Left cardiac atrium (tissue), 4 donors: ENCODE results near the gene NAV2. TPM values are rescaled to one million over a fixed set of nuclear protein-coding genes. Genes with fewer than 3 reads are reported as not detected.

Experiments used
- ATAC-seq, 2 donors: fragments of 200-7000 bp; cut with Tn5 transposase; one replicate each; pipeline ENCODE4 v1.9.1; 2020; ENCODE audit warnings: mild to moderate bottlenecking in 2 of 2, moderate library complexity in 2 of 2
- DNase-seq: peaks from one replicate; pipeline ENCODE4 v3.0.0-alpha.2; 2020
- intact Hi-C, 2 donors: fragments of 100-400 bp; cut with DNase I; formaldehyde crosslinking; loops; one replicate each; pipeline versions ENCODE4 v1.14.1 to v1.15.1; 2022 to 2023
- total RNA-seq, 2 donors: library from RNA; stranded (reverse); fragmentation: NEBNext Ultra II Directional; extraction: Animal tissue kit (Norgen Biotek cat#: 25700); gene quantifications; one replicate each; pipeline ENCODE4 v1.2.1, GENCODE V29; 2021
- donor health status: DM: no; HTN: yes; CAD: no.
- donor health status: DM: no; HTN: yes; CAD: no; lungs with severe emphysema.
- donor health status: DM: yes; HTN: yes; CAD: no.
- donor health status: Dilated cardiomyopathy.

NAV2 gene
- total RNA-seq, 2 donors from 2014 or later = 12.3 to 15.3 TPM

DNA sequence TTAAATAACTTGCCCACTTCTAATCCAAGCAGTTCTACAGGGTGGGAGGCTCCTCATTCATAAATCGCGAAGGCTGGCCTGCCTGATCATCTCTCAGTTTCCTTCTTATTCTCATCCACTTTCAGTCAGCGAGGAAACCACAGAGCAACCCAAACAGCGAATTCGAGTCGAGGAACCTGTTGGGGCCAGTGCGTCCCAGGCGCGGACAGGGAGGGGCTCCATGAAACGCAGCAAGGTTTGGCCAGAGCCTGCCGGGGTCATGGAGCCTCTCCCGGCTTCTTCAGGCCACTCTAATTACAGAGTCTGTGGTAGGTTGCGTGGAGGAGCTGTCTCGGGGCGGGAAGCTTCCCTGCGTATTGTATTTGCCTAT is 741 bp upstream of the NAV2 start:
- intact Hi-C loops = no loop called here
- no peak for DNase-seq
- peak; percentile 2 to 14 for ATAC-seq

DNA sequence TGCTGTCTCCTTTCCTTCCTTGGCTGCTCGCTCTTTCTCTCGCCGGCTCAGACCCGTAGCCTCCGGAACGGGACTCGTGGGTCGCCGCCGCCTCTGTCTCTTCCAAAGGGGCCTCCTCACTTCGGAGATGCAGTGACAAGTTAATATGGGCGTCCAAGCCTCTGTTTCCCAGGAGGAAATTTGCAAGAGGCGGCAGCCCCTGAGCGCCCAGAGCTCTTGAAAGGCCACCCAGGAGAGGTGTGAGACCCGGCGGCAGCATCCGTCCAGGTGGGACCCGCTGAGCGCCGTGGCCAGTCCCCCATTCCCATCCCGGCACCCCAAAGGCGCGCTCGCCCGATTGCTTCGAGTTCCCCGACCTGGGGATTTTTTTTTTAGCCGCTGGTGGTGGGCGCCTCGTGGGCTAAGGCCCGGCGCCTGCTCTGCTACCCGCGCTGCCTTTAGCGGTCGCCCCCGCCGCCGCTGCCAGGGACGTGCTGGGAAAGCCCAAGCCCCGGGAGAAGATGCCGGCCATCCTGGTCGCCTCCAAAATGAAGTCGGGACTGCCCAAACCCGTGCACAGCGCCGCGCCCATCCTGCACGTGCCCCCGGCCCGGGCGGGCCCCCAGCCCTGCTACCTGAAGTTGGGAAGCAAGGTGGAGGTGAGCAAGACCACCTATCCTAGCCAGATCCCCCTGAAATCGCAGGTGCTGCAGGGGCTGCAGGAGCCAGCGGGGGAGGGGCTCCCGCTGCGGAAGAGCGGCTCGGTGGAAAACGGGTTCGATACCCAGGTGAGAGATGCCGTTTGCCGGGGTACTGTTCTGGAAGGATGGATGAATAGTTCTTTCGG is 772 bp downstream of the NAV2 start:
- ATAC-seq (peak in 1 of 2 donors; percentile 0), DNase-seq (peak; percentile 23)
- intact Hi-C loops = no loop called here

DNA sequence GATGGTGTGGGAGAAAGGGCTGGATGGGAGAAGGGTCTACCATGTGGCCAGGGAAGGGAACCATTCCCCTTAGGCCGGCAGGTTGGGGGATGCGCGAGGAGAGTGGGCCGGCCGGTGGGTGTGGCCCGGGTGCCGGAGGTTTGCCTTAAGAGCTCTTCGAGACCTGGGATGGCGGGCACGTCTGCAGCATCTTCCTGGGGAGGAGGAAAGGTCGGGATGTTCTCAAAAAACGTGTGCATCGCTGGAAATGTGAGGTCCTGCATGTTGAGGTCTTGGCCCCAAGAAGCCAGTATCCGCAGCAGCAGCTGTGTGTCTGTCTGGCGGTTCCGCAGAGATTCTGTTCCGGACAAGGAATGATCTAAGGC is 1.4 kb downstream of the NAV2 start:
- no peak for ATAC-seq
- DNase-seq = peak; percentile 24
- intact Hi-C loops = no loop called here

DNA sequence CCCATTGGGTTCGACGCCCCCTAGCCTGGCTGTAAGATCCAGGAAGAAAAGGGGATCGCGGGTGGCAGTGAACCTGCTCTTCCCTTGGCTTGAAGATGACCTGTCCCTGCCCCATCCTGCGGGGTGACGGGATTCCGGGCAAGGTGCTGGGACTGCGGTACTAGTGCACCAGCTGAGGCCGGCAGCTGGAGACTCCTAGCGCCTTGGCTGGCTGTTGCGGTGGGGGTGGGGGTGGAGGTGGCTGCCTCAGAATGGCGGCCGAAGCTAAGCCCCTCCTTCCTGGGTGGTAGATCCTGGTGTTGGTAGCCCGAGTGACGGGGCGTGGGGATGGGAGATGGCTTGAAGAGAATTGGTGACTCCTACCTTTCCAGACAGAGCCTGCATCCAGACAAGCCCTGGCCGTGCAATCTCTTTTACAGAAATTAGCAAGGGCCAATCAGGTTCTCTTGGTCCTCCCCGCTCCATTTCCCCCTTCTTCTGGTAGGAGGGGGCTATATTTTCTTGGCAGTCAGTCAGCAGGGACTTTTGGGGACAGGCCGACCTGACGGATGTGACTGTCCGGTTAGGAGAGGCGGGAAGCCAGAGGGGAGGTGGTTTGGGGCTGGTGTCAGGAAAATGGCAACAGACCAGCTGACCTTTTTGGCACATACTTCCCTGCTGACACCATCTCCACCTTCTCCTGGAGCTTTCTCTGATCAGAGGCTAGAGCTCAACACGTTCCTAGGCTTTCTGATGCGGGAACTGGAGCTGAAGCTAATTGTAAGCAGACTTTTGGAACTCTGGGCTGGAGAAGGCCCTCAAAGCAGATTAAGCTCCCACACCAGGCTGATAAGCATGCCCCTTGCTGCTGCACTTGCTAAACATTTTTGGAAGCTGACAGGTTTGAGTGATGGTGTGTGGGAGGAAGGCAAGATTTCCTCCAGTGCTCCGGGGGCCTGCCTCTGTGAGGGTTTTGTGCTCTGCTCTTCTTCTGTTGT is 2.0 kb downstream of the NAV2 start:
- intact Hi-C loops = no loop called here
- DNase-seq (peak; percentile 70), ATAC-seq (peak; percentile 19 to 42)

DNA sequence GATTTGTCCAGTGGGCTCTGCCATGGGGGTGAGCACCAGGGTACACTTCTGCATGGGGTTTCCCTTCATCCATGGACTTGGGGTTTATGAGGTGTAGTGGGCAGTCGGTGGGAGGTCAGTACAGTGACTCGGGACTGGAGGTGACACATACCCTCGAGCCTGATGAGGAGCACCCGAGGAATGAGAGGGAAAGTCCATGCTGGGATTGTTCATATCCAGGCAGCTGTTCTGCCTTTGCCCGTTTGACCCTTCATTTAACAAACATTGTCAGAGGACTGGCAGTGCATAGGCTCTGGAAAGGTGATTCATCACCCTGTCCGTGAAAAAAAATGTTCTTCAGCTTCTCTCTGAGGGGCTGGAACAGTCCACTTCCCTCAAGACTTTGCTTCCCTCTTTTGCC is 2.7 kb downstream of the NAV2 start:
- ATAC-seq (peak in 1 of 2 donors; percentile 27), DNase-seq (no peak)
- intact Hi-C loops = no loop called here

DNA sequence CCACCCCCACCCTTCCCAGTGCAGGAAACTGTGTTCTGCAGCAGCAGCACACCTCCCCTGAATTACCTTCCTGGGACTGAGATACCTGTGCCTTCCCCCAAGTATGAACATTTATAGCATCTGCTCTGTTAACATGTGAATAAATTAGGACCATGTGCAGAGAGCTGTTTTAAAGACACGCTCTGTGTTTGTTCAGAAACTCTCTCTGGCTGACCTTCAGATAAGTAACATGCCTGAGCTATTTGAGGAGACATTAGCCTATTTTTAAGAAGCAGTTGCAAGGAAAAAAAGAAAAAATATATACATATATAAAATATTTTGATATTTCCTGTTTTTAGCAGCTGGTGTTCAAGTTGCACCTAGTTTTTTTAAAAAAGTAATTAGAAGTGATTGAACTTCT is 5.4 kb downstream of the NAV2 start:
- no peak for ATAC-seq
- intact Hi-C loops = no loop called here

DNA sequence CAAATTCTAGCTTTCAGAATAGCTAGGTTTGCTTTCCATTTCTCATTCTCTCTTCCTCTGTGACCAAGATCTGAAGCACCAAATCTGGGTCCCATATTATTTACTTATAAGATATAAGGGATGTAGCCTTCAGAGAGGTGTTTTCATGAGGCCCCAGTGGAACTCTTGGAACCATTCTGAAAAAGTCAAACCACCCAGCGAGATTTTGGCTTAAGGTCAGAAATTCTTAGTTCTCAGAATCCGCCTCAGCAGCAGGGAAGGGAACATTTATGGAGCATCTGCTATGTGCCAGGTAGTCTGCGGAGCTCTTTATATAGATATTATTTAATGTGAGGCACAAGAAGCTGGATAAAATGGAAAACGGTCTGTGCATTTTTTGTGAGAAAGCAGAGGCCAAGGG is 6.3 kb downstream of the NAV2 start:
- intact Hi-C loops = no loop called here
- ATAC-seq (no peak), DNase-seq (no peak)

More for the DNA sequence above, 5.4 kb downstream of the NAV2 start:
- DNase-seq = no peak

DNA sequence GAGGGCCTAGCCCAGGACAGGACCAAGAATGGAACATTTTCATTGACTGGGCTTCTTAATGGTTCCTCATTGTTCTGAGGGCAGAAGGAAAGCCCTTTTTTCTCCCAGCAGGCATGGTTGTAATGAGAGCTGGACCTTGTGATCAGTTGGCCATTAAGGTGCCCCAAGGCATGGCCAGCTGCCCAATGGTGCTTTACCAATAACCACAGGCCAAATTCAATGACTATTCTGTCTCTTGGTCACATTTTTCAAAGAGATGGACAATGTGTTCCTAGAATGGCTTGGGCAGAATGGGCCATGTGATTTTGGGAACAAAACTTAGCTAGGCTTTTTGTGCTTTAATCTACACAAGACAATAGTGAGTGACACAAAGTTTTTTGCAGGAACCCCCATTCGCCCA is 7.3 kb downstream of the NAV2 start:
- ATAC-seq = no peak
- intact Hi-C loops = no loop called here

DNA sequence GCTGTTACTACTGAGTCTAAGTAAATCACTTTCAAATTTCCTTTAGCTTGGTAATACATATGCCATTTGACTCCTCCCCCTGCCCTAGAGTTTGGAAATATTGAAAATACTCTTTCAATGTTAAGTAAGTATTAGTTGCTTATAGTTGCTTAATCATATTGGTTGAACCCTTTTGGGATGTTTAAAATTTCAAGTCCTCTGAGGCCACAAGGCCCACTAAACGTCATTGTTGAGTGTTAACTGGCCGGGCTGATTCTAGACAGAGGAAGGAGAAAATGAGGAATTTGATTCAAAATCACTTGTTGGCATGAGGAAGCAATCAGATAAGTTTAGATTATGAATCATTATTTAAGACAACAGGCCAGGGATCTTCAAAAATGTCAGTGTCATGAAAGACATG is 8.5 kb downstream of the NAV2 start:
- DNase-seq = no peak
- intact Hi-C loops = no loop called here
- ATAC-seq = no peak

More for the DNA sequence above, 7.3 kb downstream of the NAV2 start:
- no peak for DNase-seq

DNA sequence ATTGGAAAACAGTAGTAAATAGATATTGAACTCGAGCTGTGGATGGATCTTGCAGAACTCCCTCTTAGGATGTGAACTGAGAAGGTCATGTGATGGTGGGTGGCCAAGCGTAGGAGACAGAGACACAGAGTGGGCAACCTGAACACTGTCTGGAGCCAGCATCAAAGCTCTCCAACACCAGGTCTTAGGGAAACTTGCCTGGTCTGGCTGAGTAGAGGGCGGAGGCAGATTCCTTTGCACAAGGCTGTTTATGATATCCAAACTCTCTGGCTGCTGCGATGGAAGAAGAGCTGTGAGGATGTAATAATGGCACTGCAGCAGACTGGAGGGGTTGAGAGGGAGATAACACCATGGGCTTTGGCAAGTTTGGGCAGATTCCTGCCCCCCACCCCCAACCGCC is 10.1 kb downstream of the NAV2 start:
- no peak for ATAC-seq
- no peak for DNase-seq
- intact Hi-C loops = no loop called here

DNA sequence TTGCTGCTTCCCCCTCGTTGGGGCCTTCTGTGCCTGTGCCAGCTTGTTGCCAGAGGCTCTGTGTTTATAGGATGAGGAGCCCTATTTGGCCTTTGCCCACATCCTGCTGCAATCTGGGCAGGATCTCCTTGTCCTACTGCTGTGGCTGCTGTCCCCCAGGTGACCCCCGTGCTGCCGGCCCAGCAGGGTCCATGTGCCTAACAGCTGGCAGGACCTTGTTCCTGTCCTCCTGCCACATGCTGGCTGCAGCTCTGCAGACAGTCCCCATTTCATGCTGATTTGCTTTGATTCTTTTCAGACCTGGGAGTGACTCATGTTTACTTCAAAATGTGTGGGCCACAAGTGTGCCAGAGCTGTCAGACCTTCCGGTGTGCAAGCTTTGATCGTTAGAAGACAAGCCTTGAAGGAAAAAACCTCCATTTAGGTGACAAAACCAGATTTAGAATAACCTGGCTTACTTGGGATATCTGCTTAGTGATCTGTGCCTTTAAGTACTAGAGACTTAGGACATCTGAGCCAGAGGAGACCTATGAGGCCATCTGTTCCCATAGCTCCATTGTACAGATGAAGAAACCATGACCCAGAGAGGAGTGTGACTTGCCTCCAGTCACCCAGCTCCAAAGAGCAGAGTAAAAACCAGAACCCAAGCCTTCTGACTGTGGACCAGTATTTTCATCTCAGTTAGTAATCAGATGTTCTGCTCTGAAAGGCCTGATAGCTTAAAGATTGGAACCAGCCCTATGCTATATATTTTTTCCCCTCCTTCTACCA is 11.1 kb downstream of the NAV2 start:
- DNase-seq (peak; percentile 29), ATAC-seq (peak; percentile 39 to 64)
- intact Hi-C loops = no loop called here

DNA sequence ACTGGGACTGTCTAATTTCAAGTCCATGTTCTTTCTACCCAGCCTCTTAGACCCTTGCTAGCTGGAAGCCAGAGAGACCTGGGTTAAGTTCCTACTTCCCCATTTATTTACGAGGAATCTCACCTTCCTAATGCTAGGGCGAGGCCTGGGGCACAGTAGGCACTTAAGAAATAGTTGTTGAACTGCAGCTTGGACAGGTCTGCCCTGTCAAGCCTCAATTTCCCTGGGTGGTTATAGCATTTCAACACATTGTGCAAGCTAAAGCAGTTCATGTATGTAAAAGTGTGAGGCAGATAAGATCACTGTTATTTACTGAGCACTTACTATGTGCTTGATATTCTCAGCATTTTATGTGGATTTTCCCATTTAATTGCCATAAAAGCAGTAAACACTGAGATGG is 12.1 kb downstream of the NAV2 start:
- ATAC-seq (no peak), DNase-seq (no peak)
- intact Hi-C loops = no loop called here

DNA sequence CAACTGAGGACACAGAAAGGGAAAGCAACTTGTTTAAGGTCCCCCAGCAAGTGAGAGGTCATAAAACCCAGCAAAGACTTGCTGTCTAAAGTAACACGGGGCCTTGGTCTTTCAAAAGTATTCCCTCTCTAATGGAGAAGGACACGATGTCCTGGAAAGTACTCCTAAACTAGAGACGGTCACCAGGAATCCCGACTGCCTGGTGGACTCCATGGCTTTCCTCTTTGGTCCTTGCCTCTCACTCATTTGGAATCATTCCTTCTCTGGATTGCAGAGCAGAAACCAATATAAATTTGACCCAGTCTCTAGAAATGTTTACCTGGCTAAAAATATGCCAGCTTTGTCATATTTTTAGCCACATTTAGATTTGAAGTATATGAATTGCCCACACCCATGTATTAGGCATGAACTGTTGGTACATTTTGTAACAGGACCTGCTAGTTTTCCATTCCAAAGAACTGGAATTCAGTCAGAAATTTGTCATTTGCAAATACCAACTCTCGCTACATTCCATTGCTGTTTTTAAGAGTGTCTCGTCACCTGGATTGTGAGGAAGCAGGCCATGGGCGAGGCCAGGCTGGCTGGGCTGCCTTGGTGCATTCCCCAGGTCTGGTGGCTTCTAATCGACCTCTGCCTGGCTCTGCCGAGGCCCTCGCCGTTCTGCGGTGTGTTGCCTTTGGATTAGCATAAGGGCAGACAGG is 12.9 kb downstream of the NAV2 start:
- no peak for DNase-seq
- intact Hi-C loops = no loop called here
- ATAC-seq = no peak

DNA sequence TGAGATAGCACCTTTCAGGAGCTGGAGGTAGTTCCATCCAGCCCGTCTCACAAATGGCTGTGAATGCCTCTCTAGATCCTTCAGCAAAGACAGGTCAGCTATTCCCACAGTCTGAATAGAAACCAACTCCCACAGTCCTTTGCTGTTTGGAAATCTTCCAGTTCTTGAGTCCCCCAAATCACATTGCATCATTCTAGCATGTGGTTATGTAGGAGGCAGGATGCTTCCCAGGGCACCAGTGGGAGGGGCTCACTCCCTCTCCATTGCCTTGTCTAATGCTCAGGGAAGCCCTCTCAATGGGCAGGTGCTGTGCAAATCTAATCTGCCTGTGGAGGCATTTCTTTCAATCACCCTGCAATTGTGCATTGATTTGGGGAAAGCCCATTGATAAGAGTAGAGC is 14.6 kb downstream of the NAV2 start:
- DNase-seq (peak; percentile 33), ATAC-seq (peak; percentile 28 to 56)
- intact Hi-C loops = no loop called here

DNA sequence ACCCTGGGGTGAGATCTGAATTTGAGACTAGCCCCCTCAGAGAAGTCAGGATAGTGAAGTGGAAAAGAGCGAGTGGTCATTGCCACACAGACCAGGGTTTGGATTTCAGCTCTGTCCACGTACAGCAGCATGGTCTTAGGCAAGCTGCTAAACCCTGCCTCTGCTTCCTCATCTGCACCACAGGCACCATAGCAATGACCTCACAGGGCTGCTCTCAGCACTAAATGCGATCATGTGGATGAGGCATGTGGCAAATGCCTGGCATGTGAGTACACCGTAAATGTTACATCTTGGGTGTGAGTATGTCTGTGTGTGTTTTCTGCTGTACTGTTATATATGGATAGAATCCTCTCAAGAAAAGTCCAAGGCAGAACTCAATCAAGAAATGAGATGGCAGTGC is 15.8 kb downstream of the NAV2 start:
- intact Hi-C loops = no loop called here
- ATAC-seq = peak in 1 of 2 donors; percentile 42
- no peak for DNase-seq

DNA sequence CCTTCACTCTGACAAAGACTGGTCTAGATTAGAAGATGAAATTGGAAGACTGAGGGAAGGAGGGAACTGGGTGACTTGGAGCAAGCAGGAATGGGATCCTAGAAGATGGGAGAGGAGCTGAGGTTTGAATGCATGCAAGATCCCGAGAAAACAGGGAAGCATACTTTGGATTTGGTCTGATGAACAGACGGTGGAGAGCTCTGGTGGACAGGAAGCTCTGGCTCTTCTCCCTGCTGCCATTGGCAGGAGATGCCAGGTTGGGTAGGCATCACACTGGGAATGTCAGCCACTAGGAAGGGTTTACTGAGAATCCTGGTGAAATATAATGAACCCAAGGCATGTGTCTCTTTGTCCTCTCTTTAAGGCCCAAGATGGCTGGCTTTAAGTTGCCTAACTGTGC is 16.5 kb downstream of the NAV2 start:
- ATAC-seq (no peak), DNase-seq (no peak)
- intact Hi-C loops = no loop called here

DNA sequence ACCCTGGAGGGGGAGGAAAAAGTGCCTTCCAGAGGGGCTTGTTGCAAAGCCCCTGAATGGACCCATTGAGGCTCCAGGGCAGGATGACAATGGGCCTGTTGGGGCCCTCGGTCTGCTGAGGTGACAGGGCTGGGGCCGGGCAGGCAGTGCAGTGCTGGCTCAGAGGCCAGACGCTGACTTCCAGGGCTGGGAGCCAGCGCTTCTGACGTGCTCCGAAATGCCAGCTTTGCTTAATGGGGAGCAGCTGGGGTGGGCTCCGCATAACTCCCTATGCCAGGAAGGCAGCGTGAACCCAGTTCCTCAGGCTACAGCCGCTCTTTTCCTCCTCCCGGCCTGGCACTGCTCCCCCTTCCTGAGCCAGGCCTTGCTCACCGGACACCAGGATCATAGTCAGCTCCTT is 17.7 kb downstream of the NAV2 start:
- intact Hi-C loops = no loop called here
- ATAC-seq = peak; percentile 63 to 78
- DNase-seq = peak; percentile 60

DNA sequence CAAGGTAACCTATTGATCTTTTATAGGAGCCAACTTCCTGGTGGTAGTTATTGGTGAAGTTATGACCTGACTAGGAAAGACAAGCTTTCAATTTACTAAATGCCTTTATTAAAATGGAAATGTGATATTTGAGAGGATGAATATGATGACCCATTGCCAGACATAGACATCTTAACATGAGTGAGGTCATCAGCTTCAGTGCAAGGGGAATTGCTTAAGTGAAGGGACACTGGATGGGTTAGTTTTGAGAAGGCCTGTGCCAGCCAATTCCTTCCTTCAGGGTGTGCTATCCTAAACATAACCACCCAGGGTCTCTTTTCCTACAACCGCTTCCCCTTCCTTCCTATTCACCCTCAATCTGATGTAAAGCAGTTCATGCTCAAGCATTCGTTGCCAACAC is 21.5 kb downstream of the NAV2 start:
- ATAC-seq (no peak), DNase-seq (no peak)
- intact Hi-C loops = no loop called here
